ENCODE data around the gene NUDT11. TPM values are rescaled to one million over a fixed set of nuclear protein-coding genes. Genes with fewer than 3 reads are reported as not detected.

The NUDT11 gene
- polyA plus RNA-seq, result 6.3 and 17.3 TPM in 2 replicates

GRCh38 chrX:51496501-51497291 lies at the start of gene NUDT11:
TSS of gene NUDT11 (minus strand) at chrX:51496592. CDS start at chrX:51496444, 148 bp downstream.

Other genes with a start within 250 kb of the NUDT11 start
- 11.0 and 16.6 TPM in 2 replicates for gene NUDT10, start 163.8 kb downstream of the NUDT11 start, polyA plus RNA-seq
- gene CENPVL3, start 122.3 kb upstream of the NUDT11 start, polyA plus RNA-seq, result not detected in 2 replicates
- 0.35 and 0.92 TPM in 2 replicates for gene CENPVL2, start 186.2 kb upstream of the NUDT11 start, polyA plus RNA-seq
- 0.35 and 0.92 TPM in 2 replicates for gene CENPVL1, start 213.9 kb upstream of the NUDT11 start, polyA plus RNA-seq
- 17.6 and 39.0 TPM in 2 replicates for gene GSPT2, start 246.8 kb upstream of the NUDT11 start, polyA plus RNA-seq